ENCODE results near the gene PPP2R5A. TPM values are rescaled to one million over a fixed set of nuclear protein-coding genes. Genes with fewer than 3 reads are reported as not detected.

PPP2R5A gene
- 10 to 100 TPM; 38.9 to 51.8 (median 45.3) TPM for total RNA-seq

- peak; percentile 98 to 99 (median 99) for DNase-seq
- H3K4me3 ChIP-seq = peak within 1 kb of the TSS; percentile 84 to 100 (median 90)
- peak in 5 of 6 experiments; percentile 26 to 48 (median 42) for TF ChIP-seq CTCF (IDR thresholded peaks at IDR 0.05)
- TF ChIP-seq POLR2A (IDR thresholded peaks at IDR 0.05) = peak; percentile 93 to 98
- H3K4me1 ChIP-seq = peaks cover 6 to 23% (median 15%) of the 10 kb centered on the region in 4 donors
- peak within 1 kb of the TSS; percentile 99 to 100 (median 100) for H3K27ac ChIP-seq
- H3K27me3 ChIP-seq = no peaks in the 10 kb centered on the region
- no peaks in the 10 kb centered on the region for H3K36me3 ChIP-seq
- no peaks in the 10 kb centered on the region for H3K9me3 ChIP-seq
Observed at GRCh38 chr1:212284744-212285684, at the start of gene PPP2R5A. TSS of gene PPP2R5A (plus strand) at chr1:212285410. CDS start at chr1:212286111, 701 bp downstream.

GRCh38 chr1:212235857-212236256 is 49.4 kb upstream of the PPP2R5A start:
- no peaks in the 10 kb centered on the region for H3K36me3 ChIP-seq
- peak in 1 of 3 donors; percentile 50 for DNase-seq
- peaks cover 0 to 17% (median 0%) of the 10 kb centered on the region in 4 donors for H3K4me1 ChIP-seq
- TF ChIP-seq CTCF (IDR thresholded peaks at IDR 0.05) = peak in 1 of 6 experiments; percentile 19
- no peak for TF ChIP-seq POLR2A (IDR thresholded peaks at IDR 0.05)
- H3K9me3 ChIP-seq = no peaks in the 10 kb centered on the region
- H3K27ac ChIP-seq = no peak overlapping the region
- H3K4me3 ChIP-seq = no peak overlapping the region
- H3K27me3 ChIP-seq = no peaks in the 10 kb centered on the region

- H3K27ac ChIP-seq = no peak overlapping the region
- TF ChIP-seq POLR2A (IDR thresholded peaks at IDR 0.05) (no peak), CTCF (IDR thresholded peaks at IDR 0.05) (no peak)
- peaks cover 0 to 17% (median 0%) of the 10 kb centered on the region in 4 donors for H3K4me1 ChIP-seq
Observed at GRCh38 chr1:212236664-212237220, 48.5 kb upstream of the PPP2R5A start.

GRCh38 chr1:212237651-212238050 is 47.6 kb upstream of the PPP2R5A start:
- Histone ChIP-seq H3K27me3 (no peaks in the 10 kb centered on the region), H3K9me3 (no peaks in the 10 kb centered on the region), H3K27ac (no peak overlapping the region), H3K4me1 (peaks cover 0 to 17% (median 0%) of the 10 kb centered on the region in 4 donors), H3K36me3 (no peaks in the 10 kb centered on the region), H3K4me3 (no peak overlapping the region)
- no peak for TF ChIP-seq CTCF (IDR thresholded peaks at IDR 0.05)
- TF ChIP-seq POLR2A (IDR thresholded peaks at IDR 0.05) = no peak
- DNase-seq = peak in 1 of 3 donors; percentile 67

More at GRCh38 chr1:212236664-212237220, 48.5 kb upstream of the PPP2R5A start:
- DNase-seq = no peak
- no peaks in the 10 kb centered on the region for H3K36me3 ChIP-seq
- no peaks in the 10 kb centered on the region for H3K9me3 ChIP-seq
- no peak overlapping the region for H3K4me3 ChIP-seq
- H3K27me3 ChIP-seq = no peaks in the 10 kb centered on the region

GRCh38 chr1:212238552-212238951 is 46.7 kb upstream of the PPP2R5A start:
- Histone ChIP-seq H3K4me1 (peaks cover 0 to 17% (median 0%) of the 10 kb centered on the region in 4 donors), H3K4me3 (no peak overlapping the region), H3K27ac (peak overlapping the region in 1 of 4 donors; percentile 49), H3K9me3 (no peaks in the 10 kb centered on the region), H3K27me3 (no peaks in the 10 kb centered on the region), H3K36me3 (no peaks in the 10 kb centered on the region)
- TF ChIP-seq CTCF (IDR thresholded peaks at IDR 0.05) = no peak
- TF ChIP-seq POLR2A (IDR thresholded peaks at IDR 0.05) = no peak
- DNase-seq = no peak

Data from Peyer's patch (tissue), 4 donors.